GM13976 (cell line): ENCODE data around the gene FNDC4.

Experiments
- DNase-seq: peaks from one replicate; pipeline ENCODE4 v3.0.0; 2012; ENCODE audit warnings: low spot score
- in situ Hi-C: fragments of 300-500 bp; cut with MboI; formaldehyde crosslinking; loops from one replicate; pipeline ENCODE4 v1.12.0; 2022; ENCODE audit warnings: low sequenced_read_pairs, mixed read lengths, inconsistent platforms; ENCODE audit not compliant: unreplicated experiment
- TF ChIP-seq, protein P1 (sequence below): IDR thresholded peaks from 2 replicates; pipeline ENCODE4 v1.5.1; 2012; ENCODE audit warnings: borderline replicate concordance, mild to moderate bottlenecking; ENCODE audit not compliant: insufficient read depth; ENCODE audit errors: extremely low read depth, missing control alignments, control extremely low read depth

Gene FNDC4

GRCh38 chr2:27485496-27485895, 9.5 kb downstream of the FNDC4 start:
- DNase-seq: no peak
- in situ Hi-C loops: no loop called here
- TF ChIP-seq, protein P1, sequence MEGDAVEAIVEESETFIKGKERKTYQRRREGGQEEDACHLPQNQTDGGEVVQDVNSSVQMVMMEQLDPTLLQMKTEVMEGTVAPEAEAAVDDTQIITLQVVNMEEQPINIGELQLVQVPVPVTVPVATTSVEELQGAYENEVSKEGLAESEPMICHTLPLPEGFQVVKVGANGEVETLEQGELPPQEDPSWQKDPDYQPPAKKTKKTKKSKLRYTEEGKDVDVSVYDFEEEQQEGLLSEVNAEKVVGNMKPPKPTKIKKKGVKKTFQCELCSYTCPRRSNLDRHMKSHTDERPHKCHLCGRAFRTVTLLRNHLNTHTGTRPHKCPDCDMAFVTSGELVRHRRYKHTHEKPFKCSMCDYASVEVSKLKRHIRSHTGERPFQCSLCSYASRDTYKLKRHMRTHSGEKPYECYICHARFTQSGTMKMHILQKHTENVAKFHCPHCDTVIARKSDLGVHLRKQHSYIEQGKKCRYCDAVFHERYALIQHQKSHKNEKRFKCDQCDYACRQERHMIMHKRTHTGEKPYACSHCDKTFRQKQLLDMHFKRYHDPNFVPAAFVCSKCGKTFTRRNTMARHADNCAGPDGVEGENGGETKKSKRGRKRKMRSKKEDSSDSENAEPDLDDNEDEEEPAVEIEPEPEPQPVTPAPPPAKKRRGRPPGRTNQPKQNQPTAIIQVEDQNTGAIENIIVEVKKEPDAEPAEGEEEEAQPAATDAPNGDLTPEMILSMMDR: no peak

DNA sequence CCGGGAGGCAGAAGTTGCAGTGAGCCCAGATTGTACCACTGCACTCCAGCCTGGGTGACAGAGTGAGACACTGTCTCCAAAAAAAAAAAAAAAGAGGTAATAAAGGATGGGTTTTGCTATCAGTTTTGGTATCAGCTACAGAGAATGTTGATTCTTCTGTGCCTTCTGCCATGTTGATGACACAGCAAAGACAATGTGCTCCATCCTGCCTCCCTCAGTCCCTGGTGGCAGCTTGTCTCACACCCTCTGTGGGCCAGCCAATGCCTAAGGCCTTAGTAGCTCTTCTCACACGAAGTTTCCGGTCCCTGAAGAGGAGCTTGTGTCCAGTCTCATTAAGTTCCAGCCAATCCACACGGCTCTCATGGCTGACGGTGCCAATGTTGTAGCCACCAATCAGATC, 23.0 kb downstream of the FNDC4 start:
- in situ Hi-C loops: no loop called here
- DNase-seq: no peak
- TF ChIP-seq, protein P1: no peak

DNA sequence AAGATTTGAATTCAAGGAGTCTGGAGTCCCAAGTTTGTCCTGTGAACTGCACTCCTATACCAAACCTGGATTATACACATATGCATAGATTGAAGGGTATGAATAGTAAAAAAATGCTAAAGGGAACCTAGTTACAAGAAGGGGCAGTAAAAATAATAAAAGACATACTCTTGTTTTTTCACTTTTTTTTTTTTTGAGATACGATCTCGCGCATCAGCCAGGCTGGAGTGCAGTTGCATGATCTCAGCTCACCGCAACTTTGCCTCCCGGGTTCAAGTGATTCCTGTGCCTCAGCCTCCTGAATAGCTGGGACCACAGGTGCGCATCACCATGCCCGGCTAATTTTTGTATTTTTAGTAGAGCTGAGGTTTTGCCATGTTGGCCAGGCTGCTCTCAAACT, 30.6 kb downstream of the FNDC4 start:
- TF ChIP-seq, protein P1: no peak
- in situ Hi-C loops: no loop called here
- DNase-seq: no peak

DNA sequence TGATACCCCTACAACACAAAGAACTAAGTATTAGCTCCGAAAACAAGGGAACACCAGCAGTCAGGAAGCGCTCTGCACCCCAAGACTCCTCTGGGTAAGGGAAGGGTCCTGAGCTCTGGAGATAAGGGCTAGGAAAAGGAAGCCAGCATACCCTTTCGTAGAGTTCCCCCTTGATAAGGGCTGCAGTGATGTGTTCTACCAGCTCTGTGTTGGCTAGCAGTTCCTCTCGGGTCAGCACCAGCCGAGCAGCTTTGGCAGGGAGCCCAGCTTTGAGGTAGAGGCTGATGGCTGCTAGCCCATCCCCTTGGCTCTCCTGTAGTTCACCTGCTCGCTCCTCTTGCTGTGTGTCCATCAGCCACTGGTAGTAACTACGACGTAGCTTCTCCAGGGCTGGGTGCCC, 33.9 kb downstream of the FNDC4 start:
- in situ Hi-C loops: no loop called here
- DNase-seq: no peak
- TF ChIP-seq, protein P1: no peak

- TF ChIP-seq, protein P1: no peak
- in situ Hi-C loops: no loop called here
Measured at GRCh38 chr2:27453968-27454367, 41.0 kb downstream of the FNDC4 start.

DNA sequence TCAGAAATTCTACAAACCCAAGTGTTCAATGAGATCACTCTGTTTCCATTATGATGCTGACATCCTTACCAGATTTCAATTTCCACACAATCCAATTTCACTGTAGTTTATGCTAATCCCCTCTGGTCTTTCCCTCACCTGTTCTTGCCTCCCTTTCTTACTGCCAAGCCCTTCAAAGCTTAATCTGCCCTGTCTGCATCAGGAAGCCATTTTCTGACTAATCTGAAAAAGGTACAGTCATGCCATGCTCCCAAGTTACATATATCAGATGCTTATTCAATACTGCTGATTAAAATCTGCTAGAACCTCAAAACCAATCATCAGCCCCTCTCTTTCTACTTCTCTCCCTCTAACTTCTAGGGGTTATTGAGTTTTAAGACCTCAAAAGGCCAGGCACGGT, 43.9 kb downstream of the FNDC4 start:
- TF ChIP-seq, protein P1: no peak
- in situ Hi-C loops: no loop called here
- no peak for DNase-seq

More at GRCh38 chr2:27453968-27454367, 41.0 kb downstream of the FNDC4 start:
- no peak for DNase-seq

- TF ChIP-seq, protein P1: no peak
- in situ Hi-C loops: no loop called here
- DNase-seq: no peak
Measured at GRCh38 chr2:27448381-27448780, 46.6 kb downstream of the FNDC4 start.
